AG04450 (cell line): ENCODE data around the gene OST4. TPM values are rescaled to one million over a fixed set of nuclear protein-coding genes. Genes with fewer than 3 reads are reported as not detected.
A peak's percentile ranks its signal among the peaks of the same experiment; 100 is the strongest.

Source experiments
- CTCF ChIA-PET: fragments of 300-600, 350-600 bp; formaldehyde crosslinking; extraction: SDS; loops from one replicate; lab custom pipeline; 2022; ENCODE audit warnings: antibody characterized with exemption, inconsistent platforms; lab: Charles Lee
- POLR2A ChIA-PET: fragments of 350-600 bp; formaldehyde crosslinking; extraction: SDS; loops from one replicate; lab custom pipeline; 2021; ENCODE audit warnings: antibody characterized with exemption, inconsistent platforms; lab: Yijun Ruan, JAX
- DNase-seq: peaks from one replicate; pipeline ENCODE4 v3.0.0-alpha.2; 2011; ENCODE audit warnings: low read depth, low spot score
- H3K27ac ChIP-seq: one replicate; pipeline ENCODE4 v1.5.1; 2012; ENCODE audit warnings: low read depth, low read length, control low read depth
- H3K27me3 ChIP-seq: one replicate; pipeline ENCODE4 v1.6.0; 2012; ENCODE audit warnings: low read length; ENCODE audit not compliant: control insufficient read depth, insufficient read depth
- H3K4me3 ChIP-seq: 2 replicates; pipeline ENCODE4 v1.5.1; 2011; ENCODE audit warnings: mild to moderate bottlenecking, low read depth, low read length, control low read depth
- H3K9me3 ChIP-seq: 2 replicates; pipeline ENCODE4 v1.5.1; 2012; ENCODE audit warnings: low read length; ENCODE audit not compliant: control insufficient read depth, insufficient read depth
- CTCF ChIP-seq: IDR thresholded peaks from 2 replicates; pipeline ENCODE4 v1.5.1; 2011; ENCODE audit warnings: low read depth, low read length, control low read depth, inconsistent platforms
- polyA plus RNA-seq: library from polyadenylated mRNA; depleted of rRNA; stranded (reverse); fragments of >200 nt; gene quantifications from 2 replicates; pipeline ENCODE4 v1.2.3, GENCODE V29; 2011

OST4 gene
- polyA plus RNA-seq, 1 experiment = 679 TPM

GRCh38 chr2:27081984-27082772, 10.7 kb upstream of the OST4 start:
- no peak overlapping the region for H3K27ac ChIP-seq
- TF ChIP-seq CTCF = no peak
- ChIA-PET CTCF (interaction anchor here (1.0 kb wide), 1 partner anchor 32 kb away, joined by 5 read pairs; no protein-coding TSS in a partner anchor), POLR2A (interaction anchor here (0.6 to 7.7 kb wide), 4 partner anchors 10 to 83 kb away, joined by 3 to 53 read pairs (median 16); partner anchors contain the start of genes AGBL5 and OST4)
- H3K4me3 ChIP-seq = no peak overlapping the region
- no peak for DNase-seq
- H3K27me3 ChIP-seq = no peaks in the 10 kb centered on the region
- no peaks in the 10 kb centered on the region; the same call in 1 of the 2 replicates for H3K9me3 ChIP-seq

- no peak for DNase-seq
- ChIA-PET CTCF (interaction anchor here (1.0 kb wide), 2 partner anchors 8 to 24 kb away, joined by 3 to 4 read pairs; no protein-coding TSS in a partner anchor), POLR2A (interaction anchor here (0.6 to 7.7 kb wide), 7 partner anchors 8 to 47 kb away, joined by 4 to 53 read pairs (median 6); partner anchors contain the start of genes AGBL5 and OST4)
- H3K9me3 ChIP-seq = no peaks in the 10 kb centered on the region; the same call in 1 of the 2 replicates
- peak overlapping the region; percentile 85 for H3K4me3 ChIP-seq
- H3K27ac ChIP-seq = peak overlapping the region; percentile 52
- TF ChIP-seq CTCF = no peak
- H3K27me3 ChIP-seq = no peaks in the 10 kb centered on the region
These were observed 9.1 kb upstream of the OST4 start for GRCh38 chr2:27080603-27080936.

- DNase-seq = no peak
- POLR2A ChIA-PET = interaction anchor here (0.9 to 2.4 kb wide), 3 partner anchors 8 to 29 kb away, joined by 6 to 25 read pairs (median 15); partner anchors contain the start of genes AGBL5 and OST4
These were observed 8.7 kb upstream of the OST4 start for GRCh38 chr2:27080140-27080469.

GRCh38 chr2:27079233-27080139, 8.0 kb upstream of the OST4 start:
- DNase-seq = no peak
- no peak for TF ChIP-seq CTCF
- CTCF ChIA-PET = interaction anchor here (1.0 kb wide), 1 partner anchor 17 kb away, joined by 3 read pairs; no protein-coding TSS in a partner anchor
- POLR2A ChIA-PET = interaction anchor here (0.7 to 2.4 kb wide), 3 partner anchors 23 to 29 kb away, joined by 3 to 15 read pairs (median 4); partner anchors contain the start of gene AGBL5
- Histone ChIP-seq H3K27me3 (no peaks in the 10 kb centered on the region), H3K27ac (peak overlapping the region; percentile 57), H3K9me3 (no peaks in the 10 kb centered on the region; the same call in 1 of the 2 replicates), H3K4me3 (peak overlapping the region; percentile 85)

More at GRCh38 chr2:27080140-27080469, 8.7 kb upstream of the OST4 start:
- CTCF ChIA-PET = no interaction called here
- TF ChIP-seq CTCF = no peak
- Histone ChIP-seq H3K27me3 (no peaks in the 10 kb centered on the region), H3K27ac (peak overlapping the region; percentile 52), H3K9me3 (no peaks in the 10 kb centered on the region; the same call in 1 of the 2 replicates), H3K4me3 (peak overlapping the region; percentile 85)
